ENCODE results near the gene NHEJ1.
A peak's percentile ranks its signal among the peaks of the same experiment; 100 is the strongest.

The NHEJ1 gene

DNA sequence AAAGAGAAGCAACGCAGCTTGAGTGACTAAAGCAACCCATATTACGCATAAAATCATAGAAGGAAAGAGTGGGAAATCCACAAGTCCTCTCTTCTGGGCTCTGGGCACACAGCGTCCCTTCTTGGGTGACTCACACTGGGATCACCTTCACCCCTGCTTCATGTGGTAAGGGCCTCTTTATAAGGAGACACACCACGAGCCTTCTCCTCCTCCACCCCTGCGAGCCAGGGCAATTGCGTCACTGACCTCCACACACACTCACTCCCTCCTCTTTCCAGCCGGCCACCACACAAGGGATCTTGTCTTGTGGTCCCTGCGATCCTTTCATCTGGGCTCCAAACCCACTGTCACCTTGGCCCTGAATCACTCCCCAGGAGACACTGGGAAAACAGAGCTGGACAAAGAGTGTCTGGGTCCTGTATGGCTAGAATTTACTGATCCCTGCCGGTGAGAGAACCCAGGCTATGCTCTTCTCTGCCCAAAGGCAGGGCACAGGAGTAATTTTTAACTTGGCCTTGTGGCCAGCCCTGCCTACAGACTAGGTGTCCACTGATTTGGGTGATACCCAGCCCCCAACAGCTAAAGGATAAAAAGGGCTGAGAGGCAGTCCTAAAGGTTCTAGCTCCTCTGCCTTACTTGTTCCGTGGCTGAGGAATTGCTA, 35.3 kb downstream of the NHEJ1 start:
- no peaks in the 10 kb centered on the region for H3K36me3 ChIP-seq (ENCODE audit: insufficient read depth, low read length)
- no peak overlapping the region for H3K27ac ChIP-seq
- no peak for DNase-seq (ENCODE audit: low read depth, low spot score)
- no peaks in the 10 kb centered on the region for H3K9me3 ChIP-seq (ENCODE audit: low read depth, low read length)
- no peak overlapping the region for H3K4me3 ChIP-seq
- no peak overlapping the region for H3K9ac ChIP-seq (ENCODE audit: insufficient read length)
- TF ChIP-seq EZH2 (IDR thresholded peaks at IDR 0.05) = no peak
- no peak for TF ChIP-seq FOXP2 (optimal IDR thresholded peaks at IDR 0.05; ENCODE audit: control extremely low read depth, extremely low read length, insufficient read depth)
- no peak for TF ChIP-seq POLR2AphosphoS5 (IDR thresholded peaks at IDR 0.05; ENCODE audit: borderline replicate concordance, low read depth, low read length)

DNA sequence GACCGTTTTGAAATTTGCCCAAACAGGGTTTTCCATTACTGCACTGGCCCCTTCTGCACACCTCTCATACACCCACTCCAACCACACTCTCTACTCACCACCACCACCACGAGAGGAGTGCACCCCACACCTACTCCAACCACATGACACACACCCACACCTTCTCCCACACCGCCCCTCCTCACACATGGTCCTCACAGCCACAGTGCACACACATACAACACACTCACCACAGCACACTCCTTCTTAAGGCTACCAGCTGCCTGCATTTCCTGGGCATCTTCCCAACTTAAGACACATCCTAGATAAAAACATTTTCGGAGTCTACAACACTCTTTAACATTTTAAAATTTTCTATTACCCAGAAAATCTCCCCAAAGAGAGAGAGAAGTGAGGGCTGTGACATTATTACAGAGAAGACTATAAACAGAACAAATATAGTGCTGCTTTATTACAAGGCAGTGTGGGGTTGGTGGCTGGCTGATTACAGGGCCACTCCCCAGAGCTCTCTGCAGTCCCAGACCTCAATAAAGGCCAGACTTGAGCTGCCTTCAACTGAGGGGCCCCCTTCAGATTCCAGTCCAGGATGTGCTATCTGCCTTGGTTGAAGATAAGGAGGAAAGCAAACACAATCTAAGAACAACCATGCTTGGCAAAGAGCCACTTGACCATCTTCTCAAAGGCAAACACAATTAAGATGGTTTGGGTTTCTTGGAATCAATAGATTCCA, 36.1 kb downstream of the NHEJ1 start:
- Histone ChIP-seq H3K9me3 (ENCODE audit: low read depth, low read length) (no peaks in the 10 kb centered on the region), H3K4me3 (no peak overlapping the region), H3K9ac (ENCODE audit: insufficient read length) (no peak overlapping the region), H3K36me3 (ENCODE audit: insufficient read depth, low read length) (no peaks in the 10 kb centered on the region), H3K27ac (no peak overlapping the region)
- no peak for DNase-seq (ENCODE audit: low read depth, low spot score)
- TF ChIP-seq POLR2AphosphoS5 (IDR thresholded peaks at IDR 0.05; ENCODE audit: borderline replicate concordance, low read depth, low read length) (no peak), EZH2 (IDR thresholded peaks at IDR 0.05) (no peak), FOXP2 (optimal IDR thresholded peaks at IDR 0.05; ENCODE audit: control extremely low read depth, extremely low read length, insufficient read depth) (no peak)

DNA sequence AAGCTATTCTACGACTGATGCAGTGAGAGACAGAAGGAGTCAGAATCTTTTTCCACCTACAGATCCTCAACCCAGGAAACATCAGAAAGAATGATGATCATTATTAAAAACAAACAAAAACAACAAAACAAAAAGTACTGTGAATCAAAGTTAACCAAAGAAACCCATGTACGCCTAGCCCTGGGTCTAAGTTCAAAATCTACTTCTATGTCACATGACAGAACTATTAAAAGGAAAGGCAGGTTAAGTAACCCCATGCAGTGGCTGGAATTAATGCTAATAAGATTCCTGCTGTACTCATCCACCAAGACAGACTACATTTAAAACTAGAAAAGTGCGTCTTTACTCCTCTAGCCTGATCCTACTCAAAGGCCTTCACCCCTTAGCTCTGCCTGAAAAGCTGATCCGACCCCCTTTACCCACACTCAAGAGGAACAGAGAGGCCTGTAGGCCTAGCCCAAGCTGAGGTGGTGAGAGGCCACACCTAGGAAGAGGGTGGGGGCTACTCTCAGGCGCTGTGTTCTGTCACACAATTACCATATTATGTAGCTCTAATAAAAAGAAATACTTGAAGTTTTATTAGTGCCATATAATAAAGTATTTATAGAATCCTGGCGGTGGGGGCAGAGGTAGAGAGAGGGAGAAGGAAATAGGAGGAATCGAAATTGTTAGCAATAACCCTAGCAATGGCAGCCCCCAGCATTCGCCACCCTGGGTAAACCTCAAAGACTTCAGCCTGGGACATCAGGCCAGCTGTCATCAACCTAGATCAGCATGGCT, 37.1 kb downstream of the NHEJ1 start:
- Histone ChIP-seq H3K9me3 (ENCODE audit: low read depth, low read length) (no peaks in the 10 kb centered on the region), H3K36me3 (ENCODE audit: insufficient read depth, low read length) (no peaks in the 10 kb centered on the region), H3K4me3 (peak overlapping the region; percentile 62), H3K9ac (ENCODE audit: insufficient read length) (peak overlapping the region; percentile 13), H3K27ac (peak overlapping the region; percentile 51; the same call in 1 of the 2 replicates)
- TF ChIP-seq EZH2 (IDR thresholded peaks at IDR 0.05) = no peak
- TF ChIP-seq POLR2AphosphoS5 (IDR thresholded peaks at IDR 0.05; ENCODE audit: borderline replicate concordance, low read depth, low read length) = no peak
- no peak for TF ChIP-seq FOXP2 (optimal IDR thresholded peaks at IDR 0.05; ENCODE audit: control extremely low read depth, extremely low read length, insufficient read depth)
- no peak for DNase-seq (ENCODE audit: low read depth, low spot score)

DNA sequence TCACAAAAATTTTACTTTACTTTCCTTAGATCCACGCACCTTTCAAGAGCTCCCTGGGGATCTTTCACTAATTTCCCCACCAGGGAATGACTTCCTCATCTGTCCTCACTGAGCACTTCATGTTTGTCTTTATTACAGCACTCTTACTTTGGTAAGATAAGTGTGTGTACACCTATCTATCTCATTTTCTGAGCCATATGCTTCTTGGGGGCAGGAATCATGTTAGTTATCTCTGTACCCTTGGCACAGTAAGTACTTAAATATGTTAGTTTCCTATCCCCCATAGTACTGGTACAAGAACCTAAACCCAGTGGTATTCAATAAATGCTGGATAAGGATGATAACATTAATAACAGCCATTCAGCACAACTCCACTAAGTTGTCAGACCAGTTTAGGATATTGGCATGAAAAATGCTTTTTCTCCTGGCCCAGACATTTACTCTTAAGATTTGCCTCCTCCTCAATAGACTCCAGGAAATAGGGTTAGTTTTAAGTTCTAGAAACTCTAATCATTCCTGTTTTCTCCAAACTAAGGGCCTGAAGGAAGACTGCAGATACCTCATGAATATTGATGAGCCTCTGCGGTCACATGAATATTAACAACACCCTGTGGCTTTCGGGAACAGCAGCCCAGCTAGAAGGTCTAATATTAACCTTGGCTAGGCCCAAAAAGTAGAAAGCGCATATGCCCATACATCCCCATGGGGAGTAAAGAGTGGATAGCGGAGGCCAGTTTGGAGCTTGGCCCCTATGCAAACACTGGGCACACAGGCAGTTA, 38.2 kb downstream of the NHEJ1 start:
- peak overlapping the region; percentile 82 for H3K27ac ChIP-seq
- peak; percentile 94 for DNase-seq (ENCODE audit: low read depth, low spot score)
- H3K9me3 ChIP-seq (ENCODE audit: low read depth, low read length) = no peaks in the 10 kb centered on the region
- TF ChIP-seq FOXP2 (optimal IDR thresholded peaks at IDR 0.05; ENCODE audit: control extremely low read depth, extremely low read length, insufficient read depth) (no peak), EZH2 (IDR thresholded peaks at IDR 0.05) (no peak), POLR2AphosphoS5 (IDR thresholded peaks at IDR 0.05; ENCODE audit: borderline replicate concordance, low read depth, low read length) (no peak; the same call in 1 of the 2 replicates)
- no peaks in the 10 kb centered on the region for H3K36me3 ChIP-seq (ENCODE audit: insufficient read depth, low read length)
- peak overlapping the region; percentile 16 for H3K9ac ChIP-seq (ENCODE audit: insufficient read length)
- H3K4me3 ChIP-seq = peak overlapping the region; percentile 62

DNA sequence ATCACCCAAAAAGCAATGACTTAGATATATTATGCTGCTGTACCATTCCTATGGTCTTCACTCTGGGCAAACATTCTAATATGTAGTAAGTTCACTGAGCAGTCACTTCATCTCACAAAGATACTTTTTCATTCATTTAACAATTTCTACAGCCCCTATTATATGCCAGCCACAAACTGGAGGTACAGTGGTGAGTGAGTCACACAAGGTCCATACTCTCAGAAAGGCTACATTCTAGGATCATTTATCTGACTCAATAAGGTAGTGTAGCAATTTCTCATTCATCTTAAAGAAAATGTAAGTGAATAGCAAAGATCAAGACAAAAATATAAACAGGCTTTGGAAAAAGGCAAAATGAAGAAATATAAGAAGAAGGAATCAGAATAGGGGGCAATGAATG, 40.5 kb downstream of the NHEJ1 start:
- Histone ChIP-seq H3K27ac (no peak overlapping the region), H3K4me3 (no peak overlapping the region), H3K9ac (ENCODE audit: insufficient read length) (no peak overlapping the region), H3K36me3 (ENCODE audit: insufficient read depth, low read length) (no peaks in the 10 kb centered on the region), H3K9me3 (ENCODE audit: low read depth, low read length) (no peaks in the 10 kb centered on the region)
- no peak for TF ChIP-seq FOXP2 (optimal IDR thresholded peaks at IDR 0.05; ENCODE audit: control extremely low read depth, extremely low read length, insufficient read depth)
- TF ChIP-seq EZH2 (IDR thresholded peaks at IDR 0.05) = no peak
- no peak for TF ChIP-seq POLR2AphosphoS5 (IDR thresholded peaks at IDR 0.05; ENCODE audit: borderline replicate concordance, low read depth, low read length)
- DNase-seq (ENCODE audit: low read depth, low spot score) = no peak

DNA sequence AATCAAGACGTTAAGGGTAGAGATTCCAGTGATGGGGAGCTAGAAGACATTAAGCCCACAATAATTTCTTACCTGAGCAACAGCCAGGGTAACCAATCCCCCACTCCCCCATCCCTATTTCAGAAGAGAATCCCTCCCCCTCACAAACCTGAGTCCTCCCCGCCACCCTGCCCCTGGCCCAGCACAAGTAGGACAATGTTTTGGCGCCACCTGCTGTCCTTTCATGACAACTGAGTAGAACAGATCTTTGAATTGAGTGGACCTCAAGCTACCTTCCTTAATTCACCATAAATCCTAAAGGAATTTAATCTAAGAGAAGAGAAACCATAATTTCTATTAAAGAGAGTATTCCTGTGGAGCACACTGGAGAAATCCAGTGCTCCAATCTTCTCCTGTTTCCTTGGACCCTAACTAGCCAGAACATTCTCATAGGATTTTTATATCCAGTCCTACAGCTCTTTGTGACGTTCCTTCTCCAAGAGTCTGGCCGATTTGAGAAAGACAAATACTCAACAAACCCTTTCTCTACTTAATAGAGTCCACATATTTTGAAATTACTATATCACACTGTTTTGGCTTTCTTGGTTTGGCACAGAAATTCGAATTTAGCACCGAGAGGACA, 41.1 kb downstream of the NHEJ1 start:
- TF ChIP-seq FOXP2 (optimal IDR thresholded peaks at IDR 0.05; ENCODE audit: control extremely low read depth, extremely low read length, insufficient read depth) = no peak
- no peak for TF ChIP-seq POLR2AphosphoS5 (IDR thresholded peaks at IDR 0.05; ENCODE audit: borderline replicate concordance, low read depth, low read length)
- no peak for TF ChIP-seq EZH2 (IDR thresholded peaks at IDR 0.05)
- Histone ChIP-seq H3K27ac (no peak overlapping the region), H3K36me3 (ENCODE audit: insufficient read depth, low read length) (no peaks in the 10 kb centered on the region), H3K9me3 (ENCODE audit: low read depth, low read length) (no peaks in the 10 kb centered on the region), H3K9ac (ENCODE audit: insufficient read length) (no peak overlapping the region), H3K4me3 (no peak overlapping the region)
- peak; percentile 28 for DNase-seq (ENCODE audit: low read depth, low spot score)

DNA sequence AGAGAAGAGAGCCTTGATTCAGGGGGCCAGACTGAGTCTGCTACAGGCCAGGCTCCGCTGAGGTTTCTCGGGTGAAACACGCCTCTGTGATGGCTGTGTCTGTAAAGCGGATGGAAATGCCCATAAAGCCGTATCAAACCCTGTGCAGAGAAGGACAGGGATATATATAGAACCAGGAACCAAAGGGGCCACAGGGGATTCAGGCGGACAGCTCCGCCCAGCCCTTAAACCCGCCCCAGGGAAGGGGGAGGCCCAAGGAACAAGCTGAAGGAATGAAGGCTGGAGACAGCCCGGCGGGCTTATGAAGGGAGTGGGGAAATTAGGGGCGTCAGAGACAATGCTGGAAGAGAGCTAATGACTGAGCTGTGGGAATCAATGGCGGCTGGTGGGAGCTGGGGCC, 42.1 kb downstream of the NHEJ1 start:
- Histone ChIP-seq H3K36me3 (ENCODE audit: insufficient read depth, low read length) (no peaks in the 10 kb centered on the region), H3K4me3 (no peak overlapping the region), H3K9me3 (ENCODE audit: low read depth, low read length) (no peaks in the 10 kb centered on the region), H3K27ac (no peak overlapping the region), H3K9ac (ENCODE audit: insufficient read length) (no peak overlapping the region)
- TF ChIP-seq POLR2AphosphoS5 (IDR thresholded peaks at IDR 0.05; ENCODE audit: borderline replicate concordance, low read depth, low read length) (no peak), EZH2 (IDR thresholded peaks at IDR 0.05) (no peak), FOXP2 (optimal IDR thresholded peaks at IDR 0.05; ENCODE audit: control extremely low read depth, extremely low read length, insufficient read depth) (no peak)
- no peak for DNase-seq (ENCODE audit: low read depth, low spot score)

Measured in SK-N-MC (cell line).